GM06990 (cell line): ENCODE data around the gene TFF2.

ENCODE experiments used
- DNase-seq: peaks from one replicate; pipeline ENCODE4 v3.0.0-alpha.2; 2011; ENCODE audit not compliant: insufficient read length; ENCODE audit errors: extremely low read depth
- H3K27me3 ChIP-seq: replicated peaks from 2 replicates; pipeline ENCODE4 v1.6.0; 2011; ENCODE audit warnings: low read length; ENCODE audit not compliant: control insufficient read depth, insufficient read depth
- H3K36me3 ChIP-seq: 2 replicates; pipeline ENCODE4 v1.5.1; 2011; ENCODE audit warnings: low read length; ENCODE audit not compliant: control insufficient read depth, insufficient read depth
- H3K4me3 ChIP-seq: replicated peaks from 2 replicates; pipeline ENCODE4 v1.5.1; 2011; ENCODE audit warnings: low read depth, mild to moderate bottlenecking, control low read depth, low read length
- CTCF ChIP-seq: IDR thresholded peaks from 2 replicates; pipeline ENCODE4 v1.5.1; 2011; ENCODE audit warnings: low read length, control low read depth, mild to moderate bottlenecking, inconsistent platforms; ENCODE audit not compliant: insufficient read depth, poor library complexity, severe bottlenecking

TFF2 gene

GRCh38 chr21:42374864-42375499, 24.2 kb upstream of the TFF2 start:
- no peak for DNase-seq
- TF ChIP-seq CTCF: no peak
- Histone ChIP-seq H3K27me3 (no peaks in the 10 kb centered on the region), H3K36me3 (no peaks in the 10 kb centered on the region), H3K4me3 (no peak overlapping the region)

- TF ChIP-seq CTCF: no peak
- DNase-seq: no peak
- no peaks in the 10 kb centered on the region for H3K27me3 ChIP-seq
- H3K4me3 ChIP-seq: no peak overlapping the region
- no peaks in the 10 kb centered on the region for H3K36me3 ChIP-seq
These were observed 23.7 kb upstream of the TFF2 start for GRCh38 chr21:42374457-42374856.

GRCh38 chr21:42373908-42374455, 23.2 kb upstream of the TFF2 start:
- Histone ChIP-seq H3K4me3 (no peak overlapping the region), H3K36me3 (no peaks in the 10 kb centered on the region), H3K27me3 (no peaks in the 10 kb centered on the region)
- DNase-seq: no peak
- TF ChIP-seq CTCF: no peak

GRCh38 chr21:42373196-42373907, 22.6 kb upstream of the TFF2 start:
- H3K36me3 ChIP-seq: no peaks in the 10 kb centered on the region
- no peak for TF ChIP-seq CTCF
- H3K4me3 ChIP-seq: no peak overlapping the region
- no peaks in the 10 kb centered on the region for H3K27me3 ChIP-seq
- no peak for DNase-seq

- no peak overlapping the region for H3K4me3 ChIP-seq
- H3K27me3 ChIP-seq: no peaks in the 10 kb centered on the region
- no peaks in the 10 kb centered on the region for H3K36me3 ChIP-seq
- no peak for TF ChIP-seq CTCF
- no peak for DNase-seq
These were observed 20.3 kb upstream of the TFF2 start for GRCh38 chr21:42370894-42371654.
